ENCODE data around the gene CMTR1. TPM values are rescaled to one million over a fixed set of nuclear protein-coding genes. Genes with fewer than 3 reads are reported as not detected.

CMTR1 gene
- total RNA-seq, 4 donors from 2014 or later = 21.4 to 43.1 (median 29.3) TPM

- TF ChIP-seq, protein P1, sequence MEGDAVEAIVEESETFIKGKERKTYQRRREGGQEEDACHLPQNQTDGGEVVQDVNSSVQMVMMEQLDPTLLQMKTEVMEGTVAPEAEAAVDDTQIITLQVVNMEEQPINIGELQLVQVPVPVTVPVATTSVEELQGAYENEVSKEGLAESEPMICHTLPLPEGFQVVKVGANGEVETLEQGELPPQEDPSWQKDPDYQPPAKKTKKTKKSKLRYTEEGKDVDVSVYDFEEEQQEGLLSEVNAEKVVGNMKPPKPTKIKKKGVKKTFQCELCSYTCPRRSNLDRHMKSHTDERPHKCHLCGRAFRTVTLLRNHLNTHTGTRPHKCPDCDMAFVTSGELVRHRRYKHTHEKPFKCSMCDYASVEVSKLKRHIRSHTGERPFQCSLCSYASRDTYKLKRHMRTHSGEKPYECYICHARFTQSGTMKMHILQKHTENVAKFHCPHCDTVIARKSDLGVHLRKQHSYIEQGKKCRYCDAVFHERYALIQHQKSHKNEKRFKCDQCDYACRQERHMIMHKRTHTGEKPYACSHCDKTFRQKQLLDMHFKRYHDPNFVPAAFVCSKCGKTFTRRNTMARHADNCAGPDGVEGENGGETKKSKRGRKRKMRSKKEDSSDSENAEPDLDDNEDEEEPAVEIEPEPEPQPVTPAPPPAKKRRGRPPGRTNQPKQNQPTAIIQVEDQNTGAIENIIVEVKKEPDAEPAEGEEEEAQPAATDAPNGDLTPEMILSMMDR (IDR thresholded peaks at IDR 0.05; ENCODE audit: low read depth) = no peak
Measured at GRCh38 chr6:37399131-37399530, 33.9 kb upstream of the CMTR1 start.

GRCh38 chr6:37399795-37400490 lies 33.1 kb upstream of the CMTR1 start:
- TF ChIP-seq, protein P1 (IDR thresholded peaks at IDR 0.05; ENCODE audit: low read depth) = no peak

- TF ChIP-seq, protein P1 (IDR thresholded peaks at IDR 0.05; ENCODE audit: low read depth) = no peak
Measured at GRCh38 chr6:37406726-37407341, 26.2 kb upstream of the CMTR1 start.

GRCh38 chr6:37407948-37408347 lies 25.1 kb upstream of the CMTR1 start:
- TF ChIP-seq, protein P1 (IDR thresholded peaks at IDR 0.05; ENCODE audit: low read depth) = no peak

- TF ChIP-seq, protein P1 (IDR thresholded peaks at IDR 0.05; ENCODE audit: low read depth) = no peak
Measured at GRCh38 chr6:37409501-37409900, 23.5 kb upstream of the CMTR1 start.

DNA sequence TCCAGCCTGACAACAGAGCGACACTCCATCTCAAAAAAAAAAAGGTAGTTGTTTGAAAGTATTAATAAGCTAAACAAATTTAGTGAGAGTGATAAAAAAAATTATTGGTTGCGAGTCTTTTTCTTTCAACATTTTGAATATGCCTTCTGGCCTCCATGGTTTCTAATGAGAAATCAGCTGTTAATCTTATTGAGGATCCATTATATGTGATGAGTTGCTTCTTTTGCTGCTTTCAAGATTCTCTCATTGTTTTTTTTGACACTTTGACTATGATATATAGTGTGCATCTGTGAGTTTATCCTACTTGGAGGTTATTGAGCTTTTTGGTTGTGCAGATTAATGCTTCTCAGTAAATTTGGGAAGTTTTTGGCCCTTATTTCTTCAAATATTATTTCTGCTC lies 15.6 kb upstream of the CMTR1 start:
- TF ChIP-seq, protein P1 (IDR thresholded peaks at IDR 0.05; ENCODE audit: low read depth) = no peak

- TF ChIP-seq, protein P1 (IDR thresholded peaks at IDR 0.05; ENCODE audit: low read depth) = no peak
Measured at GRCh38 chr6:37418722-37419121, 14.3 kb upstream of the CMTR1 start.

All from subcutaneous adipose tissue (tissue), 4 donors.